Measurements from ENCODE around the gene SLC6A5. TPM values are rescaled to one million over a fixed set of nuclear protein-coding genes. Genes with fewer than 3 reads are reported as not detected.

Gene SLC6A5
- total and polyA plus RNA-seq, 9 of the 15 experiments (the other 6 are each of a cell fraction or from before 2014, with no cell fraction given), result 0.08 TPM; not detected in 8

DNA sequence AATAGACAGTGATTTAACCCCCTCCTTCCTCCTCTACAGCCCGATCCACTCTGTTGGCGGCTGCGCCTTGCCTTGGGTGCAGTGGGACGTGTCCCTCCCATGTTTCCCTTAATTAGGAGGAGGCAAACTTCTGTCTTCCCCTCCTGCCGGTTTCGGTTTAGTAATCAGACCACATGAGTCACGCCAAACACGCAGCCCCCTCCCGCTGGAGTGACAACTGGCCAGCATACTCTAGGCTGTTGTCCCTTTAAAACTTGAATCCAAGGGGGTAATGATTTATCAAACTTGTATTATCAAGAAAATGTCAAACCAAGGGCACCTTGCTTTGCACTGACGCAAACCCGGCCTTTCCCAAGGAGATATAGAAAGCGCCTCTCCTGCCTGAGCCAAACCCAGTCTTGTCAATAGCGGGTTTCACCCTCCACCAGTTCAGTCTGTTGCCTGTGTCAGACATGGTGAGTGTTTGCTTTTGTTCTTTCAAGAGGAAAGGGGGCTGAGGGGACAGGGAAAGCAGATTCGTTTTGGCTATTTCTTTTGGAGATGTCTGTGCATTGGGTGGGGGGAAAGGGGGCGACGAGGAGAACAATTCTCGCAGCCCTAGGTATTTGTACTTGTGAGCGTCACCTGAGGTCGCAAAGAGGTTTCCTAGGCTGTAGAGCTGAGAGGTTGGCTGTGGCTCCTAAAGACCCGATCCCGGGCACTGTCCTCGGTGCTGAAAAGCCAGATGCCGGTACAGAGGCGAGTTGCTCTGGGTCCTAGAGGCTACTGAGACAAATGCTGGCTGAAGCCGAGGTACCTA lies at the start of gene SLC6A5 (continued):
- TF ChIP-seq, protein P1, sequence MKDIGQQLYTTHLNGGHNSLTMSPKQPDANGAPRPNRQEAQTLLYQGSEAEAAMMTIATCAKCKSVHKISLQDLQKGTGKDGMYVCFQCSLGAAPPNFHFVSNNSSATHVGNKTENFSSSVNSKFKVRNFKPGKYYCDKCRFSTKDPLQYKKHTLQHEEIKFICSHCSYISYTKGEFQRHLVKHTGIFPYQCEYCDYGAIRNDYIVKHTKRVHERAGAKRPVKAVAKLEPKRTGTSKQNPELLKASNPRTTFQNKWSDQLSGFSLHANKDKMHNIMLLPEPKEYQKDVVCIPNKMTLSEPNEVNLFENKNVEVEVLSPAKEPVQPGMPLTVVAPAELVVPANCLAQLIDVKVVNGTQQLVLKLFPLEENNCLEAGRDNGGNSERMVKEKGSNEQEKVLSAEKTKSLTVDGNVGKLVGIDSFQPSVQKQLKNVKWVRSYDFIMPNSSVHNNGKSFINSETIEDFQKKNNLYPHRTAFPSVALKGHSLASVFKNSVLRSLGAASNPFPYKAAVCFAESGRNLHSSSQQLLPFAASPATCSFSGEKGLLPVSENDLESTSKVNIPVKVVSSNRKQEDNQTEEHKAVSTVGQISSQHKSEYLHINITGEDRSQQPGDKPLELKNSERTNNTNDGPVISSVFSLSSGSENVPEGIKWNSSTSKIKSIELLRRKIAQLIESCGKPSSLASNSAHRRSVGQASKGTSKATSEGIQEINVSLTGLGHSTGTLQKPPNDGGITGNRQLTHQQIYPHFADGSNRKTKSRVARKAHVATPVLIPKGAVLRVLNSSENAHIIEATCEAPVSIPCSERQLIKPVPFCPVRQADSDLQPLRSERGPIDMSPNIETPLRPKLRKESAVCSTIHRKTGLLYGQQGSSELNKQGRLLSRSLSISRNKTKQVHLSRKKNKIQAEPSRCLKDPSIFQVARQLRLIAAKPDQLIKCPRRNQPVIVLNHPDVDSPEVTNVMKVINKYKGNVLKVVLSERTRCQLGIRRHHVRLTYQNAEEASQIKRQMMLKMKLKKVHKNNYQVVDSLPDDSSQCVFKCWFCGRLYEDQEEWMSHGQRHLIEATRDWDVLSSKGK (CRISPR knock-in tag; IDR thresholded peaks at IDR 0.05), result no peak
- TF ChIP-seq ZNF551 (CRISPR knock-in tag; IDR thresholded peaks at IDR 0.05), result no peak
- TF ChIP-seq, protein P2, sequence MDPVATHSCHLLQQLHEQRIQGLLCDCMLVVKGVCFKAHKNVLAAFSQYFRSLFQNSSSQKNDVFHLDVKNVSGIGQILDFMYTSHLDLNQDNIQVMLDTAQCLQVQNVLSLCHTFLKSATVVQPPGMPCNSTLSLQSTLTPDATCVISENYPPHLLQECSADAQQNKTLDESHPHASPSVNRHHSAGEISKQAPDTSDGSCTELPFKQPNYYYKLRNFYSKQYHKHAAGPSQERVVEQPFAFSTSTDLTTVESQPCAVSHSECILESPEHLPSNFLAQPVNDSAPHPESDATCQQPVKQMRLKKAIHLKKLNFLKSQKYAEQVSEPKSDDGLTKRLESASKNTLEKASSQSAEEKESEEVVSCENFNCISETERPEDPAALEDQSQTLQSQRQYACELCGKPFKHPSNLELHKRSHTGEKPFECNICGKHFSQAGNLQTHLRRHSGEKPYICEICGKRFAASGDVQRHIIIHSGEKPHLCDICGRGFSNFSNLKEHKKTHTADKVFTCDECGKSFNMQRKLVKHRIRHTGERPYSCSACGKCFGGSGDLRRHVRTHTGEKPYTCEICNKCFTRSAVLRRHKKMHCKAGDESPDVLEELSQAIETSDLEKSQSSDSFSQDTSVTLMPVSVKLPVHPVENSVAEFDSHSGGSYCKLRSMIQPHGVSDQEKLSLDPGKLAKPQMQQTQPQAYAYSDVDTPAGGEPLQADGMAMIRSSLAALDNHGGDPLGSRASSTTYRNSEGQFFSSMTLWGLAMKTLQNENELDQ (CRISPR knock-in tag; IDR thresholded peaks at IDR 0.05; ENCODE audit: borderline replicate concordance), result no peak
- TF ChIP-seq RFX1 (IDR thresholded peaks at IDR 0.05), result no peak
- TF ChIP-seq PRMT5 (CRISPR knock-in tag; IDR thresholded peaks at IDR 0.05), result peak; percentile 80; the same call in 1 of the 2 replicates
- TF ChIP-seq EHMT2 (IDR thresholded peaks at IDR 0.05), result peak; percentile 99
- no peak for TF ChIP-seq ZNF431 (CRISPR knock-in tag; IDR thresholded peaks at IDR 0.05)
- TF ChIP-seq, protein P3, sequence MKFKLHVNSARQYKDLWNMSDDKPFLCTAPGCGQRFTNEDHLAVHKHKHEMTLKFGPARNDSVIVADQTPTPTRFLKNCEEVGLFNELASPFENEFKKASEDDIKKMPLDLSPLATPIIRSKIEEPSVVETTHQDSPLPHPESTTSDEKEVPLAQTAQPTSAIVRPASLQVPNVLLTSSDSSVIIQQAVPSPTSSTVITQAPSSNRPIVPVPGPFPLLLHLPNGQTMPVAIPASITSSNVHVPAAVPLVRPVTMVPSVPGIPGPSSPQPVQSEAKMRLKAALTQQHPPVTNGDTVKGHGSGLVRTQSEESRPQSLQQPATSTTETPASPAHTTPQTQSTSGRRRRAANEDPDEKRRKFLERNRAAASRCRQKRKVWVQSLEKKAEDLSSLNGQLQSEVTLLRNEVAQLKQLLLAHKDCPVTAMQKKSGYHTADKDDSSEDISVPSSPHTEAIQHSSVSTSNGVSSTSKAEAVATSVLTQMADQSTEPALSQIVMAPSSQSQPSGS (CRISPR knock-in tag; IDR thresholded peaks at IDR 0.05), result no peak
- TF ChIP-seq ZNF766 (CRISPR knock-in tag; conservative IDR thresholded peaks at IDR 0.05), result peak; percentile 89
- peak; percentile 43; the same call in 1 of the 2 replicates for TF ChIP-seq ZNF511 (CRISPR knock-in tag; IDR thresholded peaks at IDR 0.05)
- TF ChIP-seq TFAP4 (CRISPR knock-in tag; IDR thresholded peaks at IDR 0.05; ENCODE audit: borderline replicate concordance), result peak; percentile 51; the same call in 1 of the 2 replicates
- no peak for TF ChIP-seq SAFB (IDR thresholded peaks at IDR 0.05; ENCODE audit: borderline replicate concordance, low read depth, low read length)
- TF ChIP-seq, protein P4, sequence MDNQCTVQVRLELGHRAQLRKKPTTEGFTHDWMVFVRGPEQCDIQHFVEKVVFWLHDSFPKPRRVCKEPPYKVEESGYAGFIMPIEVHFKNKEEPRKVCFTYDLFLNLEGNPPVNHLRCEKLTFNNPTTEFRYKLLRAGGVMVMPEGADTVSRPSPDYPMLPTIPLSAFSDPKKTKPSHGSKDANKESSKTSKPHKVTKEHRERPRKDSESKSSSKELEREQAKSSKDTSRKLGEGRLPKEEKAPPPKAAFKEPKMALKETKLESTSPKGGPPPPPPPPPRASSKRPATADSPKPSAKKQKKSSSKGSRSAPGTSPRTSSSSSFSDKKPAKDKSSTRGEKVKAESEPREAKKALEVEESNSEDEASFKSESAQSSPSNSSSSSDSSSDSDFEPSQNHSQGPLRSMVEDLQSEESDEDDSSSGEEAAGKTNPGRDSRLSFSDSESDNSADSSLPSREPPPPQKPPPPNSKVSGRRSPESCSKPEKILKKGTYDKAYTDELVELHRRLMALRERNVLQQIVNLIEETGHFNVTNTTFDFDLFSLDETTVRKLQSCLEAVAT (IDR thresholded peaks at IDR 0.05), result no peak

Data from K562 (cell line).